ENCODE results near the gene AZU1. TPM values are rescaled to one million over a fixed set of nuclear protein-coding genes. Genes with fewer than 3 reads are reported as not detected.
"Not testable (repeated sequence)": the region's sequence is repeated elsewhere in the genome, so short reads cannot be mapped to it uniquely, and the experiment has no call there.

AZU1 gene
- total RNA-seq, 4 donors from 2014 or later, result not detected

- TF ChIP-seq POLR2A (IDR thresholded peaks at IDR 0.05) (no peak), CTCF (IDR thresholded peaks at IDR 0.05 in 4 of 5, conservative IDR thresholded peaks at IDR 0.05 in 1 of 5) (no peak)
- ATAC-seq (peak; percentile 89 to 90), DNase-seq (peak; percentile 74 to 86)
- intact Hi-C loops (cut with DNase I; ENCODE audit: low total_unique reads) (no loop called here), in situ Hi-C loops (cut with MboI; ENCODE audit: low sequenced_read_pairs in 4 of 4) (loop anchor here in 1 of 4 donors (25.0 kb wide), 1 partner anchor 137 kb away; the partner anchor contains the start of gene WDR18)
- Histone ChIP-seq H3K36me3 (no peaks in the 10 kb centered on the region), H3K4me3 (peak overlapping the region in 1 of 4 donors; percentile 17), H3K9me3 (no peaks in the 10 kb centered on the region), H3K27me3 (peaks cover 58 to 66% (median 58%) of the 10 kb centered on the region in 3 donors), H3K27ac (peak overlapping the region; percentile 59 to 79 (median 72)), H3K4me1 (peaks cover 0 to 6% of the 10 kb centered on the region in 2 donors)
These were observed 22.8 kb downstream of the AZU1 start for GRCh38 chr19:850221-850978.

GRCh38 chr19:850979-851335, 23.3 kb downstream of the AZU1 start:
- intact Hi-C loops (cut with DNase I; ENCODE audit: low total_unique reads), result no loop called here
- no peak for DNase-seq
- Histone ChIP-seq H3K27me3 (peaks cover 58 to 66% (median 58%) of the 10 kb centered on the region in 3 donors), H3K27ac (peak overlapping the region; percentile 59 to 79 (median 72)), H3K4me3 (peak overlapping the region in 1 of 4 donors; percentile 17), H3K9me3 (no peaks in the 10 kb centered on the region), H3K4me1 (peaks cover 0 to 6% of the 10 kb centered on the region in 2 donors), H3K36me3 (no peaks in the 10 kb centered on the region)
- no peak for ATAC-seq
- in situ Hi-C loops (cut with MboI; ENCODE audit: low sequenced_read_pairs in 4 of 4), result loop anchor here in 1 of 4 donors (25.0 kb wide), 1 partner anchor 136 kb away; the partner anchor contains the start of gene WDR18
- TF ChIP-seq POLR2A (IDR thresholded peaks at IDR 0.05), result no peak
- TF ChIP-seq CTCF (IDR thresholded peaks at IDR 0.05 in 4 of 5, conservative IDR thresholded peaks at IDR 0.05 in 1 of 5), result no peak

- DNase-seq, result no peak
- TF ChIP-seq CTCF (IDR thresholded peaks at IDR 0.05 in 4 of 5, conservative IDR thresholded peaks at IDR 0.05 in 1 of 5), result no peak
- no peak for TF ChIP-seq POLR2A (IDR thresholded peaks at IDR 0.05)
- H3K27me3 ChIP-seq, result peaks cover 45 to 62% (median 54%) of the 10 kb centered on the region in 3 donors
- H3K9me3 ChIP-seq, result no peaks in the 10 kb centered on the region
- in situ Hi-C loops (cut with MboI; ENCODE audit: low sequenced_read_pairs in 4 of 4) (loop anchor here in 1 of 4 donors (25.0 kb wide), 1 partner anchor 135 kb away; the partner anchor contains the start of gene WDR18), intact Hi-C loops (cut with DNase I; ENCODE audit: low total_unique reads) (no loop called here)
- ATAC-seq, result no peak
- no peak within 1 kb of the TSS for H3K4me3 ChIP-seq
- peaks cover 0 to 6% of the 10 kb centered on the region in 2 donors for H3K4me1 ChIP-seq
- no peaks in the 10 kb centered on the region for H3K36me3 ChIP-seq
- peak within 1 kb of the TSS in 3 of 4 donors; percentile 59 to 79 (median 73) for H3K27ac ChIP-seq
These were observed 24.7 kb downstream of the AZU1 start, which contains the start of gene ELANE for GRCh38 chr19:852136-853013. Gene ELANE (plus strand): TSS chr19:852303. CDS start chr19:852329, 26 bp downstream.

- peaks cover 43 to 56% (median 47%) of the 10 kb centered on the region in 3 donors for H3K27me3 ChIP-seq
- no peaks in the 10 kb centered on the region for H3K9me3 ChIP-seq
- H3K4me1 ChIP-seq, result peaks cover 0 to 6% of the 10 kb centered on the region in 2 donors
- in situ Hi-C loops (cut with MboI; ENCODE audit: low sequenced_read_pairs in 4 of 4), result loop anchor here in 1 of 4 donors (25.0 kb wide), 1 partner anchor 134 kb away; the partner anchor contains the start of gene WDR18
- no peak for DNase-seq
- no peak overlapping the region for H3K27ac ChIP-seq
- no peaks in the 10 kb centered on the region for H3K36me3 ChIP-seq
- ATAC-seq, result no peak
- H3K4me3 ChIP-seq, result no peak overlapping the region
- no peak for TF ChIP-seq CTCF (IDR thresholded peaks at IDR 0.05 in 4 of 5, conservative IDR thresholded peaks at IDR 0.05 in 1 of 5)
- no peak for TF ChIP-seq POLR2A (IDR thresholded peaks at IDR 0.05)
- intact Hi-C loops (cut with DNase I; ENCODE audit: low total_unique reads), result no loop called here
These were observed 25.5 kb downstream of the AZU1 start for GRCh38 chr19:853014-853585.

- H3K36me3 ChIP-seq; H3K4me1 ChIP-seq; H3K27ac ChIP-seq; H3K9me3 ChIP-seq; DNase-seq; H3K4me3 ChIP-seq; intact Hi-C loops (cut with DNase I; ENCODE audit: low total_unique reads); ATAC-seq: not testable (repeated sequence)
- H3K27me3 ChIP-seq, result peaks cover 42 to 55% (median 42%) of the 10 kb centered on the region in 3 donors
- in situ Hi-C loops (cut with MboI; ENCODE audit: low sequenced_read_pairs in 4 of 4), result loop anchor here in 1 of 4 donors (25.0 kb wide), 1 partner anchor 134 kb away; the partner anchor contains the start of gene WDR18
These were observed 26.1 kb downstream of the AZU1 start for GRCh38 chr19:853614-854220.

Measured in gastrocnemius medialis (tissue), 4 donors.